ENCODE data around the gene SEC24D.

SEC24D gene

GRCh38 chr4:118772767-118773428 is 63.0 kb downstream of the SEC24D start:
- DNase-seq: no peak

GRCh38 chr4:118772081-118772766 is 63.7 kb downstream of the SEC24D start:
- DNase-seq: no peak

GRCh38 chr4:118770741-118771187 is 65.2 kb downstream of the SEC24D start:
- DNase-seq: no peak

GRCh38 chr4:118769161-118769560 is 66.8 kb downstream of the SEC24D start:
- DNase-seq: no peak

GRCh38 chr4:118767109-118767508 is 68.8 kb downstream of the SEC24D start:
- no peak for DNase-seq

GRCh38 chr4:118765399-118765798 is 70.5 kb downstream of the SEC24D start:
- no peak for DNase-seq

- DNase-seq: no peak
Observed at GRCh38 chr4:118762730-118763477, 73.0 kb downstream of the SEC24D start.

- no peak for DNase-seq
Observed at GRCh38 chr4:118762155-118762554, 73.8 kb downstream of the SEC24D start.

GRCh38 chr4:118761397-118762016 is 74.4 kb downstream of the SEC24D start:
- no peak for DNase-seq

- DNase-seq: no peak
Observed at GRCh38 chr4:118760493-118760892, 75.4 kb downstream of the SEC24D start.

GRCh38 chr4:118760092-118760491 is 75.8 kb downstream of the SEC24D start:
- no peak for DNase-seq

GRCh38 chr4:118759481-118759880 is 76.4 kb downstream of the SEC24D start:
- no peak for DNase-seq

- DNase-seq: no peak
Observed at GRCh38 chr4:118758293-118758692, 77.6 kb downstream of the SEC24D start.

GRCh38 chr4:118757761-118758251 is 78.1 kb downstream of the SEC24D start:
- DNase-seq: no peak

GRCh38 chr4:118756958-118757357 is 79.0 kb downstream of the SEC24D start:
- no peak for DNase-seq

GRCh38 chr4:118756429-118756828 is 79.5 kb downstream of the SEC24D start:
- DNase-seq: no peak

- no peak for DNase-seq
Observed at GRCh38 chr4:118755438-118756226, 80.3 kb downstream of the SEC24D start.

GRCh38 chr4:118754890-118755289 is 81.0 kb downstream of the SEC24D start:
- no peak for DNase-seq

GRCh38 chr4:118753685-118754084 is 82.2 kb downstream of the SEC24D start:
- no peak for DNase-seq

- DNase-seq: no peak
Observed at GRCh38 chr4:118753096-118753495, 82.8 kb downstream of the SEC24D start.

GRCh38 chr4:118752551-118752950 is 83.4 kb downstream of the SEC24D start:
- no peak for DNase-seq

- DNase-seq: no peak
Observed at GRCh38 chr4:118751629-118752323, 84.2 kb downstream of the SEC24D start.

Data from CD4-positive, alpha-beta T cell treated with Interferon gamma for 1 hour (primary cell).